HL-60/S4 treated with retinoic acid at 250 ng/mL for 4 days and 3 days (cell line): ENCODE measurements around the gene REPS2.

Experiments
- in situ Hi-C: fragments of 300-500 bp; cut with MboI; formaldehyde crosslinking; loops from 2 replicates; pipeline ENCODE4 v1.7.0; 2022; ENCODE audit warnings: low sequenced_read_pairs

REPS2 gene

GRCh38 chrX:16997313-16997712, 50.9 kb downstream of the REPS2 start:
- in situ Hi-C loops, result no loop called here

GRCh38 chrX:16999275-16999674, 52.8 kb downstream of the REPS2 start:
- in situ Hi-C loops, result no loop called here

GRCh38 chrX:17000751-17001150, 54.3 kb downstream of the REPS2 start:
- in situ Hi-C loops, result no loop called here

GRCh38 chrX:17005712-17006368, 59.4 kb downstream of the REPS2 start:
- in situ Hi-C loops, result no loop called here

GRCh38 chrX:17007134-17007768, 60.8 kb downstream of the REPS2 start:
- in situ Hi-C loops, result no loop called here

GRCh38 chrX:17009856-17010625, 63.6 kb downstream of the REPS2 start:
- in situ Hi-C loops, result no loop called here

- in situ Hi-C loops, result no loop called here
Measured at GRCh38 chrX:17012465-17012864, 66.0 kb downstream of the REPS2 start.

GRCh38 chrX:17014216-17014615, 67.8 kb downstream of the REPS2 start:
- in situ Hi-C loops, result no loop called here

- in situ Hi-C loops, result no loop called here
Measured at GRCh38 chrX:17017134-17017533, 70.7 kb downstream of the REPS2 start.

GRCh38 chrX:17020356-17020755, 73.9 kb downstream of the REPS2 start:
- in situ Hi-C loops, result no loop called here

- in situ Hi-C loops, result no loop called here
Measured at GRCh38 chrX:17020851-17021821, 74.7 kb downstream of the REPS2 start.

GRCh38 chrX:17021851-17022604, 75.6 kb downstream of the REPS2 start:
- in situ Hi-C loops, result no loop called here

GRCh38 chrX:17023661-17024060, 77.2 kb downstream of the REPS2 start:
- in situ Hi-C loops, result no loop called here

GRCh38 chrX:17024886-17025285, 78.4 kb downstream of the REPS2 start:
- in situ Hi-C loops, result loop anchor here (25.0 kb wide), 1 partner anchor 138 kb away; no protein-coding TSS in a partner anchor

- in situ Hi-C loops, result loop anchor here (25.0 kb wide), 1 partner anchor 138 kb away; no protein-coding TSS in a partner anchor
Measured at GRCh38 chrX:17025621-17026302, 79.3 kb downstream of the REPS2 start.

GRCh38 chrX:17027931-17028330, 81.5 kb downstream of the REPS2 start:
- in situ Hi-C loops, result loop anchor here (25.0 kb wide), 1 partner anchor 141 kb away; no protein-coding TSS in a partner anchor

GRCh38 chrX:17028356-17028755, 81.9 kb downstream of the REPS2 start:
- in situ Hi-C loops, result loop anchor here (25.0 kb wide), 1 partner anchor 141 kb away; no protein-coding TSS in a partner anchor

- in situ Hi-C loops, result loop anchor here (25.0 kb wide), 1 partner anchor 143 kb away; no protein-coding TSS in a partner anchor
Measured at GRCh38 chrX:17030092-17030491, 83.6 kb downstream of the REPS2 start.
